Naive thymus-derived CD4-positive, alpha-beta T cell (primary cell): Measurements from ENCODE around the gene RTN4. TPM values are rescaled to one million over a fixed set of nuclear protein-coding genes. Genes with fewer than 3 reads are reported as not detected.

Experiments
- ATAC-seq: fragments of 150-1000 bp; cut with Tn5 transposase; 2 replicates; pipeline ENCODE4 v1.10.0; 2021; ENCODE audit warnings: mild to moderate bottlenecking, moderate library complexity
- CTCF ChIA-PET: fragments of 350-600 bp; sonication (Branson Sonifier 250); formaldehyde crosslinking; loops from one replicate; lab custom pipeline; 2021; ENCODE audit warnings: antibody characterized with exemption; lab: Charles Lee
- POLR2A ChIA-PET: fragments of 350-600 bp; sonication (Branson Sonifier 250); formaldehyde crosslinking; loops from one replicate; lab custom pipeline; 2021; ENCODE audit warnings: antibody characterized with exemption, inconsistent platforms; lab: Charles Lee
- DNase-seq, 9 donors: peaks; one replicate each; pipeline versions ENCODE4 v3.0.0 to v3.0.0-alpha.2; 2020 to 2022; ENCODE audit warnings: mixed read lengths in 1 of 9
- H3K27ac ChIP-seq: one replicate; pipeline ENCODE4 v1.7.0; 2013; ENCODE audit warnings: mild to moderate bottlenecking, low read depth, low read length, moderate library complexity
- H3K27me3 ChIP-seq, 2 donors: one replicate each; pipeline ENCODE4 v1.7.0; 2013; ENCODE audit warnings: low read length in 2 of 2, mild to moderate bottlenecking in 2 of 2, moderate library complexity in 2 of 2; ENCODE audit not compliant: control insufficient read depth in 2 of 2, insufficient read depth in 2 of 2
- H3K36me3 ChIP-seq, 3 experiments: 1 replicate in 2 of 3; 2 replicates in 1 of 3; pipeline ENCODE4 v1.7.0; 2013; ENCODE audit warnings: low read length in 3 of 3, mild to moderate bottlenecking in 3 of 3, moderate library complexity in 1 of 3; ENCODE audit not compliant: insufficient read depth in 3 of 3, control insufficient read depth in 2 of 3
- H3K4me1 ChIP-seq, 2 donors: one replicate each; pipeline ENCODE4 v1.7.0; 2013; ENCODE audit warnings: low read length in 2 of 2, mild to moderate bottlenecking in 2 of 2, moderate library complexity in 1 of 2; ENCODE audit not compliant: control insufficient read depth in 2 of 2, insufficient read depth in 2 of 2
- H3K4me3 ChIP-seq: 2 replicates; pipeline ENCODE4 v1.7.0; 2013; ENCODE audit warnings: mild to moderate bottlenecking, low read length
- H3K9me3 ChIP-seq, 3 experiments: 1 replicate in 2 of 3; 2 replicates in 1 of 3; pipeline ENCODE4 v1.7.0; 2013; ENCODE audit warnings: low read length in 3 of 3; ENCODE audit not compliant: control insufficient read depth in 2 of 3
- H3K27ac Mint-ChIP-seq, 9 donors: one replicate each; pipeline ENCODE4 v1.8.0; 2020 to 2022; ENCODE audit warnings: mixed read lengths in 9 of 9, mild to moderate bottlenecking in 8 of 9, moderate library complexity in 5 of 9, inconsistent platforms in 2 of 9
- H3K27me3 Mint-ChIP-seq, 5 donors: one replicate each; pipeline ENCODE4 v1.8.0; 2021 to 2022; ENCODE audit warnings: mixed read lengths in 5 of 5, mild to moderate bottlenecking in 1 of 5
- H3K36me3 Mint-ChIP-seq, 5 donors: one replicate each; pipeline ENCODE4 v1.8.0; 2020 to 2022; ENCODE audit warnings: mixed read lengths in 5 of 5, mild to moderate bottlenecking in 3 of 5, inconsistent platforms in 1 of 5
- H3K4me1 Mint-ChIP-seq, 7 donors: one replicate each; pipeline ENCODE4 v1.8.0; 2020 to 2022; ENCODE audit warnings: mixed read lengths in 7 of 7, mild to moderate bottlenecking in 3 of 7, inconsistent platforms in 1 of 7
- H3K4me3 Mint-ChIP-seq, 10 donors: one replicate each; pipeline ENCODE4 v1.8.0; 2020 to 2022; ENCODE audit warnings: mild to moderate bottlenecking in 10 of 10, mixed read lengths in 10 of 10, moderate library complexity in 6 of 10, inconsistent platforms in 2 of 10
- H3K9me3 Mint-ChIP-seq, 11 donors: one replicate each; pipeline ENCODE4 v1.8.0; 2020 to 2022; ENCODE audit warnings: mixed read lengths in 11 of 11, mild to moderate bottlenecking in 4 of 11, inconsistent platforms in 1 of 11, moderate library complexity in 1 of 11
- intact Hi-C, 2 donors: fragments of 100-400 bp; cut with micrococcal nuclease; formaldehyde crosslinking; loops; one replicate each; pipeline ENCODE4 v1.15.1; 2023
- polyA plus RNA-seq, 2 donors: library from polyadenylated mRNA; unstranded; fragments of 300-500 nt; fragmentation: Illumina TruSeq; gene quantifications; one replicate each; pipeline ENCODE4 v1.2.3, GENCODE V29; 2021
- total RNA-seq, 6 experiments: library from RNA in 5 of 6; stranded (reverse) in 5 of 6; gene quantifications; 1 replicate in 5 of 6; 2 replicates in 1 of 6; pipeline ENCODE4 v1.2.3 and lab custom pipeline; 2021 to 2026

Gene RTN4
- total and polyA plus RNA-seq, 7 experiments from 2014 or later, result 59.6 to 126 (median 65.1) TPM

DNA sequence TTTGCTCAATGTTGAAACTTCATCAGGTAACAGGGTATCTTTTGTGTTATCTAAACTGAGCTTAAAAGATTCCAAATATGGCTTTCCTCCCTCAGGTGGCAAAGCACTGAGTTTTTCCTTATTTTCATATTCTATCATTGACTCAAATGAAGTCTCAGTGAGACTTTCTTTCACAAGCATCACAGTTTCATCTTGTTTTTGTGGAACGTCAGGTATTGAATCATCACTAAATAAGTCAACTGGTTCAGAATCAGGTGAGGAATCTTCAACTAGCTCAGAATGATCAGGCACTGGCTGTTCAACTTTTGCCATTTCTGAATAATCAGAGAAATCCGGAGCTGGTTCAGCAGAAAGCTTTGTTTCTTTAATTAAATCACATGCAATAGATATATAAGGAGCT lies 24.6 kb downstream of the RTN4 start:
- no peak overlapping the region for H3K4me3 Mint-ChIP-seq
- no peak overlapping the region for H3K27ac Mint-ChIP-seq
- H3K36me3 Mint-ChIP-seq, result peaks cover 0 to 5% (median 0%) of the 10 kb centered on the region in 5 donors
- no peak overlapping the region for H3K4me3 ChIP-seq
- intact Hi-C loops, result loop anchor here in 1 of 2 donors (1.0 kb wide), 2 partner anchors 10 to 17 kb away; no protein-coding TSS in a partner anchor
- peaks cover 0 to 9% (median 5%) of the 10 kb centered on the region in 7 donors for H3K4me1 Mint-ChIP-seq
- peaks cover 0 to 3% (median 0%) of the 10 kb centered on the region in 11 donors for H3K9me3 Mint-ChIP-seq
- DNase-seq (no peak), ATAC-seq (no peak)
- H3K36me3 ChIP-seq, result no peaks in the 10 kb centered on the region
- H3K27ac ChIP-seq, result no peak overlapping the region
- ChIA-PET CTCF (interaction anchor here (0.6 to 4.2 kb wide), 9 partner anchors 9 to 146 kb away, joined by 3 to 17 read pairs (median 4); no protein-coding TSS in a partner anchor), POLR2A (interaction anchor here (0.8 to 3.0 kb wide), 5 partner anchors 9 to 25 kb away, joined by 3 to 12 read pairs (median 5); partner anchors contain the start of gene RTN4)
- no peaks in the 10 kb centered on the region for H3K27me3 Mint-ChIP-seq
- no peaks in the 10 kb centered on the region for H3K9me3 ChIP-seq
- peaks cover 26 to 42% of the 10 kb centered on the region in 2 donors for H3K4me1 ChIP-seq
- H3K27me3 ChIP-seq, result no peaks in the 10 kb centered on the region

- peak overlapping the region in 1 of 9 donors; percentile 11 for H3K27ac Mint-ChIP-seq
- H3K27me3 Mint-ChIP-seq, result no peaks in the 10 kb centered on the region
- ChIA-PET CTCF (interaction anchor here (0.6 to 4.2 kb wide), 7 partner anchors 8 to 149 kb away, joined by 3 to 17 read pairs (median 4); no protein-coding TSS in a partner anchor), POLR2A (interaction anchor here (0.7 to 3.0 kb wide), 5 partner anchors 12 to 121 kb away, joined by 3 to 12 read pairs (median 5); partner anchors contain the start of gene RTN4)
- Histone ChIP-seq H3K4me1 (peaks cover 26 to 42% of the 10 kb centered on the region in 2 donors), H3K27ac (no peak overlapping the region), H3K4me3 (no peak overlapping the region), H3K9me3 (no peaks in the 10 kb centered on the region), H3K27me3 (no peaks in the 10 kb centered on the region), H3K36me3 (no peaks in the 10 kb centered on the region)
- H3K4me1 Mint-ChIP-seq, result peaks cover 0 to 9% (median 7%) of the 10 kb centered on the region in 7 donors
- peaks cover 0 to 7% (median 5%) of the 10 kb centered on the region in 5 donors for H3K36me3 Mint-ChIP-seq
- intact Hi-C loops, result no loop called here
- no peak for ATAC-seq
- H3K9me3 Mint-ChIP-seq, result peaks cover 0 to 6% (median 0%) of the 10 kb centered on the region in 11 donors
- no peak for DNase-seq
- H3K4me3 Mint-ChIP-seq, result no peak overlapping the region
Observed at GRCh38 chr2:55025082-55025481, 25.2 kb downstream of the RTN4 start.

GRCh38 chr2:55022476-55022875 lies 27.8 kb downstream of the RTN4 start:
- intact Hi-C loops, result no loop called here
- no peak for ATAC-seq
- Histone ChIP-seq H3K36me3 (no peaks in the 10 kb centered on the region), H3K27ac (no peak overlapping the region), H3K4me1 (peaks cover 27 to 28% of the 10 kb centered on the region in 2 donors), H3K4me3 (no peak overlapping the region), H3K9me3 (no peaks in the 10 kb centered on the region), H3K27me3 (no peaks in the 10 kb centered on the region)
- H3K9me3 Mint-ChIP-seq, result peaks cover 0 to 19% (median 2%) of the 10 kb centered on the region in 11 donors
- ChIA-PET POLR2A (no interaction called here), CTCF (interaction anchor here (0.9 to 10.7 kb wide), 3 partner anchors 11 to 145 kb away, joined by 3 to 83 read pairs (median 3); partner anchors contain the start of gene RTN4)
- DNase-seq, result no peak
- no peak overlapping the region for H3K4me3 Mint-ChIP-seq
- H3K4me1 Mint-ChIP-seq, result peaks cover 0 to 32% (median 14%) of the 10 kb centered on the region in 7 donors
- no peaks in the 10 kb centered on the region for H3K27me3 Mint-ChIP-seq
- H3K36me3 Mint-ChIP-seq, result peaks cover 0 to 25% (median 14%) of the 10 kb centered on the region in 5 donors
- no peak overlapping the region for H3K27ac Mint-ChIP-seq

DNA sequence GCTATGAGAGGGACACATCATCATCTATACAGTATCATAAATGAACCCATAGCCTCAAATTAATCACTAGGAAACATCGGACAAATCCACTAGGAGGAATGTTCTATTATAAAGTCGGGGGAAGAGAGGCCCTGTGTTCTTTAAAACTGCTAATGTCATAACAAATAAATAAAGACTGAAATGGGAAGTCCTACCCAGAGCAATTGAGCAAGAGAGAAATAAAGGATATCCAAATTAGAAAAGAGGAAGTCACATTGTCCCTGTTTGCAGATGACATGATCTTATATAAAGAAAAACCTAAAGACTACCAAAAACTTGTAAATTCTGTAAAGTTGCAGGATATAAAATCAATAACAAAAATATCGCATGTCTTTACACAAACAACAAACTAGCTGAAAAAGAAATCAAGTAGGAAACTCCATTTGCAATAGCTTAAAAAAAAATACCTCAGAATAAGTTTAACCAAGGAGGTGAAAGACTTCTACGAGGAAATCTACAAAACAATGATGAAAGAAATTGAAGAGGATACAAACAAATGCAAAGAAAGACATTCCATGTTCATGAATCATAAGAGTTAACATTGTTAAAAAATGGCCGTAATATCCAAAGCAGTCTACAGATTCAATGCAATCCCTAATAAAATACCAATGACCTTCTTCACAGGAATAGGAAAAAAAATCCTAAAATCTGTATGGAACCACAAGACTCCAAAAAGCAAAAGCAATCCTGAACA lies 30.6 kb downstream of the RTN4 start:
- ATAC-seq (peak; percentile 61), DNase-seq (no peak)
- Mint-ChIP-seq H3K4me3 (no peak overlapping the region), H3K36me3 (peaks cover 0 to 32% (median 14%) of the 10 kb centered on the region in 5 donors), H3K27ac (peak overlapping the region in 5 of 9 donors; percentile 2 to 65 (median 36)), H3K4me1 (peaks cover 5 to 40% (median 20%) of the 10 kb centered on the region in 7 donors), H3K9me3 (peaks cover 0 to 19% (median 2%) of the 10 kb centered on the region in 11 donors), H3K27me3 (no peaks in the 10 kb centered on the region)
- peaks cover under 1 to 11% of the 10 kb centered on the region in 2 donors for H3K4me1 ChIP-seq
- H3K27me3 ChIP-seq, result no peaks in the 10 kb centered on the region
- H3K9me3 ChIP-seq, result no peaks in the 10 kb centered on the region
- intact Hi-C loops, result loop anchor here in 1 of 2 donors (5.0 kb wide), 1 partner anchor 203 kb away; no protein-coding TSS in a partner anchor
- H3K36me3 ChIP-seq, result no peaks in the 10 kb centered on the region
- POLR2A ChIA-PET, result no interaction called here
- CTCF ChIA-PET, result interaction anchor here (10.7 kb wide), 1 partner anchor 148 kb away, joined by 83 read pairs; no protein-coding TSS in a partner anchor
- H3K27ac ChIP-seq, result no peak overlapping the region
- no peak overlapping the region for H3K4me3 ChIP-seq

- POLR2A ChIA-PET, result no interaction called here
- no peak for DNase-seq
- ATAC-seq, result no peak
- no peaks in the 10 kb centered on the region for H3K9me3 ChIP-seq
- H3K4me3 ChIP-seq, result no peak overlapping the region
- Mint-ChIP-seq H3K27me3 (no peaks in the 10 kb centered on the region), H3K4me1 (peaks cover 7 to 41% (median 20%) of the 10 kb centered on the region in 7 donors), H3K9me3 (peaks cover 0 to 19% (median 2%) of the 10 kb centered on the region in 11 donors), H3K4me3 (no peak overlapping the region), H3K36me3 (peaks cover 0 to 32% (median 14%) of the 10 kb centered on the region in 5 donors), H3K27ac (no peak overlapping the region)
- intact Hi-C loops, result loop anchor here in 1 of 2 donors (5.0 kb wide), 1 partner anchor 204 kb away; no protein-coding TSS in a partner anchor
- peaks cover 2 to 11% of the 10 kb centered on the region in 2 donors for H3K4me1 ChIP-seq
- no peaks in the 10 kb centered on the region for H3K27me3 ChIP-seq
- no peaks in the 10 kb centered on the region for H3K36me3 ChIP-seq
- CTCF ChIA-PET, result interaction anchor here (3.1 to 10.7 kb wide), 2 partner anchors 149 to 157 kb away, joined by 26 to 83 read pairs; no protein-coding TSS in a partner anchor
- H3K27ac ChIP-seq, result no peak overlapping the region
Observed at GRCh38 chr2:55018619-55019018, 31.6 kb downstream of the RTN4 start.

- H3K4me1 Mint-ChIP-seq, result peaks cover 11 to 48% (median 23%) of the 10 kb centered on the region in 7 donors
- no peak for ATAC-seq
Observed at GRCh38 chr2:55017880-55018279, 32.4 kb downstream of the RTN4 start.

More at GRCh38 chr2:55017880-55018279, 32.4 kb downstream of the RTN4 start:
- Histone ChIP-seq H3K27me3 (no peaks in the 10 kb centered on the region), H3K36me3 (no peaks in the 10 kb centered on the region), H3K27ac (no peak overlapping the region), H3K4me3 (no peak overlapping the region), H3K4me1 (peaks cover 8 to 11% of the 10 kb centered on the region in 2 donors), H3K9me3 (no peaks in the 10 kb centered on the region)
- Mint-ChIP-seq H3K4me3 (no peak overlapping the region), H3K27ac (no peak overlapping the region), H3K27me3 (no peaks in the 10 kb centered on the region), H3K36me3 (peaks cover 0 to 32% (median 14%) of the 10 kb centered on the region in 5 donors), H3K9me3 (peaks cover 0 to 19% (median 2%) of the 10 kb centered on the region in 11 donors)
- intact Hi-C loops, result loop anchor here in 1 of 2 donors (5.0 kb wide), 1 partner anchor 204 kb away; no protein-coding TSS in a partner anchor
- POLR2A ChIA-PET, result no interaction called here
- CTCF ChIA-PET, result interaction anchor here (0.5 to 10.7 kb wide), 8 partner anchors 11 to 967 kb away, joined by 3 to 83 read pairs (median 4); no protein-coding TSS in a partner anchor
- DNase-seq, result no peak
